Fibroblast of skin of left biceps (primary cell): Measurements from ENCODE around the gene USP2.

Experiments
- DNase-seq, 2 experiments: peaks; one replicate each; pipeline ENCODE4 v3.0.0-alpha.2; 2013; ENCODE audit warnings: low read depth in 2 of 2

USP2 gene

GRCh38 chr11:119306373-119306890 is 75.1 kb downstream of the USP2 start:
- no peak for DNase-seq

GRCh38 chr11:119305556-119306372 is 75.7 kb downstream of the USP2 start:
- DNase-seq: no peak
